DND-41 (cell line): ENCODE results near the gene CYP2J2.

Experiments used
- CTCF ChIP-seq: IDR thresholded peaks from 2 replicates; pipeline ENCODE4 v1.5.1; 2012; ENCODE audit warnings: borderline replicate concordance, low read length, moderate library complexity, mild to moderate bottlenecking; ENCODE audit not compliant: poor library complexity, severe bottlenecking; ENCODE audit errors: extremely low read depth
- EZH2 ChIP-seq: IDR thresholded peaks from 3 replicates; pipeline ENCODE4 v1.6.1; 2012; ENCODE audit warnings: borderline replicate concordance, low read depth, mild to moderate bottlenecking, moderate library complexity, low read length, inconsistent platforms; ENCODE audit not compliant: severe bottlenecking

DNA sequence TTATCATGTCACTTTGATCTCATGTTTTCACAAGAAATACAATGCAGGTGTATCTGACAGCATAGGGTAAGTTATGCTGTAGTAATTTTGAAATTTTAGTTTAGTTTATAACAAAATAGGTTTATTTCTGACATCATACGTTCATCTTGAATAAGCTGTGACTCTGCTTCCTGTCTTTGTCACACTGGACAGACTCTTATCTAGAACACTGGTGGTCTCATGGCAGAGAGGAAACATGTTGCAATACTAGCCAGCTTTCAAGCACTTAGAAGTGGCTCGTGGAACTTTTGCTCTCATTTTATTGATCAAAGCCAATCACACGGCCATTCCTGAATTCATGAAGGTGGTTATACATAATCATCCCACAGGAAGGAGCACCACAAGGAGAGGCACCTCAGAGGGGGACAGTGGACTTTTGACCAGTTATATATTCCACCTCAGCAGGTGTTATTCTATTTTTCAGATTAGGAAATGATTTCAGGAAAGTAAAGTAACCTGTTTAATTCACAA lies 46.5 kb downstream of the CYP2J2 start:
- TF ChIP-seq CTCF (no peak), EZH2 (no peak)
